Glutamatergic neuron (in vitro differentiated cells): ENCODE data around the gene CEP128. TPM values are rescaled to one million over a fixed set of nuclear protein-coding genes. Genes with fewer than 3 reads are reported as not detected.

Source experiments
- DNase-seq: peaks from one replicate; pipeline ENCODE4 v3.0.0; 2022
- H3K27ac Mint-ChIP-seq: one replicate; pipeline ENCODE4 v1.8.0; 2020; ENCODE audit warnings: mild to moderate bottlenecking, mixed read lengths, inconsistent platforms; ENCODE audit not compliant: unreplicated experiment
- H3K27me3 Mint-ChIP-seq: one replicate; pipeline ENCODE4 v1.8.0; 2020; ENCODE audit warnings: mild to moderate bottlenecking, moderate library complexity, mixed read lengths, inconsistent platforms; ENCODE audit not compliant: unreplicated experiment
- H3K36me3 Mint-ChIP-seq: one replicate; pipeline ENCODE4 v1.8.0; 2020; ENCODE audit warnings: mild to moderate bottlenecking, mixed read lengths, inconsistent platforms; ENCODE audit not compliant: unreplicated experiment
- H3K4me1 Mint-ChIP-seq: one replicate; pipeline ENCODE4 v1.8.0; 2020; ENCODE audit warnings: mild to moderate bottlenecking, low read depth, mixed read lengths, inconsistent platforms; ENCODE audit not compliant: unreplicated experiment
- H3K4me3 Mint-ChIP-seq: one replicate; pipeline ENCODE4 v1.8.0; 2020; ENCODE audit warnings: mild to moderate bottlenecking, mixed read lengths, inconsistent platforms; ENCODE audit not compliant: unreplicated experiment
- H3K9me3 Mint-ChIP-seq: one replicate; pipeline ENCODE4 v1.8.0; 2020; ENCODE audit warnings: mild to moderate bottlenecking, moderate library complexity, mixed read lengths, inconsistent platforms; ENCODE audit not compliant: unreplicated experiment
- CTCF ChIP-seq: fragments of 200-600 bp; sonication (generic); IDR thresholded peaks from one replicate; pipeline ENCODE4 v1.5.0; 2021; ENCODE audit not compliant: partially characterized antibody, unreplicated experiment
- total RNA-seq: library from RNA; stranded (reverse); fragmentation: NEBNext Ultra II Directional; extraction: Animal tissue kit (Norgen Biotek cat#: 25700); gene quantifications from one replicate; pipeline ENCODE4 v1.2.1, GENCODE V29; 2021; ENCODE audit not compliant: unreplicated experiment

Gene CEP128
- total RNA-seq, 1 donor from 2014 or later = 38.5 TPM

GRCh38 chr14:80798211-80798610 lies 143.3 kb downstream of the CEP128 start:
- Mint-ChIP-seq H3K4me1 (no peaks in the 10 kb centered on the region), H3K36me3 (peaks cover 7% of the 10 kb centered on the region), H3K9me3 (no peaks in the 10 kb centered on the region), H3K27ac (no peak overlapping the region), H3K4me3 (no peak overlapping the region), H3K27me3 (no peaks in the 10 kb centered on the region)
- DNase-seq = no peak
- no peak for TF ChIP-seq CTCF

GRCh38 chr14:80792771-80793170 lies 148.8 kb downstream of the CEP128 start:
- Mint-ChIP-seq H3K4me1 (no peaks in the 10 kb centered on the region), H3K27ac (no peak overlapping the region), H3K9me3 (no peaks in the 10 kb centered on the region), H3K27me3 (no peaks in the 10 kb centered on the region), H3K4me3 (no peak overlapping the region), H3K36me3 (no peaks in the 10 kb centered on the region)
- no peak for TF ChIP-seq CTCF
- no peak for DNase-seq

GRCh38 chr14:80787876-80788275 lies 153.7 kb downstream of the CEP128 start:
- H3K4me3 Mint-ChIP-seq = no peak overlapping the region
- DNase-seq = no peak
- no peaks in the 10 kb centered on the region for H3K27me3 Mint-ChIP-seq
- no peaks in the 10 kb centered on the region for H3K9me3 Mint-ChIP-seq
- H3K36me3 Mint-ChIP-seq = no peaks in the 10 kb centered on the region
- no peaks in the 10 kb centered on the region for H3K4me1 Mint-ChIP-seq
- H3K27ac Mint-ChIP-seq = no peak overlapping the region
- no peak for TF ChIP-seq CTCF

- Mint-ChIP-seq H3K9me3 (no peaks in the 10 kb centered on the region), H3K27me3 (no peaks in the 10 kb centered on the region), H3K36me3 (no peaks in the 10 kb centered on the region), H3K4me1 (no peaks in the 10 kb centered on the region), H3K27ac (no peak overlapping the region), H3K4me3 (no peak overlapping the region)
- TF ChIP-seq CTCF = no peak
- no peak for DNase-seq
Measured at GRCh38 chr14:80784820-80785219, 156.7 kb downstream of the CEP128 start.

- no peak for TF ChIP-seq CTCF
- no peaks in the 10 kb centered on the region for H3K36me3 Mint-ChIP-seq
- no peak overlapping the region for H3K4me3 Mint-ChIP-seq
- H3K27me3 Mint-ChIP-seq = no peaks in the 10 kb centered on the region
- DNase-seq = no peak
- H3K4me1 Mint-ChIP-seq = no peaks in the 10 kb centered on the region
- H3K9me3 Mint-ChIP-seq = no peaks in the 10 kb centered on the region
- H3K27ac Mint-ChIP-seq = no peak overlapping the region
Measured at GRCh38 chr14:80781972-80782367, 159.6 kb downstream of the CEP128 start.
